Activated T-helper 1 cell treated with Interleukin-2 at 50 U/mL for 16 hours (primary cell): ENCODE measurements around the gene RMI2.

ENCODE experiments used
- DNase-seq: peaks from one replicate; pipeline ENCODE4 v3.0.0-alpha.2; 2020; ENCODE audit warnings: low read depth

The RMI2 gene

DNA sequence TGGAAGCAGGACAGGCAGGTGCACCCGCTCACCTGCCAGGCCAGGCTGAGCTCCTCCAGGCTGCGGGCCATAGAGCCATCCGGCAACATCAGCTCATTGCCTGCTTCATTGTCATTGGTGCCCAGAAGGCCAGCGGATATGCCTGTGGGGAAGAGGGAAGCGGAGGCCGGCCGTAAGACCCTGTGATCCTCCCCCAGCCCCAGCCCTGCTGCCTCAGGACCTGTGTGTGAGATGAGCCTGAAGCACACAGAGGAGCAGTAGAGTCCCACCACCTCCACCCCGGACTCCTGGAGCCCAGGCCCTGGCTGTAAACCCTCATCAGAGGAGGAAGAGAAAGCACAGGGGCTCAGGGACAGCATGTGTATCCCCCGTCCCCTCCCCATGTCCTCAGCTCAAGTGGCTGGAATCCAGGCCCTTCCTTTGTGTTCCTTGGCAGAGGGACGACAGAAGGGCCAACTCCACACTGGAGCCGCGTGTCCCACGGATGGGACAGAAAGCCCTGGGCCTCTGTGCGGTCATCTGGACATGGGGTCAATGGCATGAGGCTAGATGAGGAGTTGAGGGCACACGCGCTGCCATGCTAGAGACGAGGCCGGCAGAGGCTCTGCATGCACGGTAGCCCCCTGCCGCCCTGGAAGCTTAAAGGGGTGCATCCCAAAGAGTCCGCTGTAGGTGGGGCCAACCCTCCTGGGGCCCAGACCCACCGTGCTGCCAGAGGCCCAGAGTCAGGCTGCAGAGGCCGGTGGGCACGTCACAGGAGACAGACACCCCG lies 39.1 kb downstream of the RMI2 start:
- DNase-seq = no peak

DNA sequence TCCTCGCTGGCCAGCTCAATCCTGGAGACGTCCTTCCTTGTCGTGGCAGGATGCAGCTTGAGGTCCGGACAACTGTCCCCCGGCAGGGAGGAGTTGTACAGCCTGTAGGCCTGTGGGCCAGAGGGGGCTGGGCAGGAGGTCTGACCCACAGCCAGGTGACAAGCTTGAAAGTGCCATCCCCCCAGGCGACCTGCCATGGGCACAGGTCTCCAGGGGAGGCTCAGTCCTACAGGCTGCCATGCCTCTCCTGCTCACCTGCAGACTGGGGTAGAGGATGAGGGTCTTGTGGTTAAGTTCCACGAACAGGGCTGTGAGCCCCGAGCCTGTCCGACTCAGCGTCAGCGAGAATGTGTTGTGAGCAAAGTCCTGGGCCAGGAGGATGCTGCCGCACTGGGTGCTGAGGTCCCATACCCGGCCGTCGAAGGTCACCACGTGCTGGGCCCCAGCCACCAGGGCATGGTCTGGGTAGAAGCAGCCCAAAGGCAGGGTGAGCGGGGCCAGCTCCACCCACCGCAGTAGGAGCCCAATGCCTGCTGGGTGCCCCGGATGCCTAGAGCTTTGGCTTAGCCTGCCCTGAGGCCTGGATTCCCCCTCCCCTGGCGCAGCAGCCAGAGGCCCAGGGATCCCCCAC lies 39.8 kb downstream of the RMI2 start:
- no peak for DNase-seq

DNA sequence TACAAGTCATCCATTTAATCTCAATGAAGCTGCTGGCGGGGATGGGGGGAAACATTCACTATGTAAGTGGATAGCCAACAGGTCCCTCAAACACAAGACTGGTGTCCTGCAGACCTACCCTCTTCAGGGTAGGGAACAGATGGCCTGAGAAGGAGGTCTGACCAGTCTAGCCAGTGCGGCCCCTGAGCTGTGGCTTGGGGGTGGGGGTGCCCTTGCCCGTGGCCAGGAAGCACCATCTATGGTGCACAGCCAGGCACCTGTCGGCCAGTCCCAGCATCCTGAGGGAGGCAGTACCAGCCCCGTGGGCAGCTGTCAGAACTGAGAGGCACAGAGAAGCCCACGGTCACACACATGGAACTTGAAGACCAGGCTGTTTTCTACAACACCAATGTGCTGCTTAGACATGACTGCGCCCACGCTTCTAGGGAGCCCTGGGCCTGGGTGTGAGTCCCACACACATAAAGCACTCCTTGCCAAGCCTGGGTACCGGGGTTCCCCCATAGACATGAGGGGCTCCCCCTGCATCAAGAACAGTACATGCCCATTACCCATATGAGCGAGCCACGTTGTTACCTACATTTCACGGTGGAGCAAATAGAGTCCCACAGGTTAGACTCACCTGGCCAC lies 40.9 kb downstream of the RMI2 start:
- no peak for DNase-seq

DNA sequence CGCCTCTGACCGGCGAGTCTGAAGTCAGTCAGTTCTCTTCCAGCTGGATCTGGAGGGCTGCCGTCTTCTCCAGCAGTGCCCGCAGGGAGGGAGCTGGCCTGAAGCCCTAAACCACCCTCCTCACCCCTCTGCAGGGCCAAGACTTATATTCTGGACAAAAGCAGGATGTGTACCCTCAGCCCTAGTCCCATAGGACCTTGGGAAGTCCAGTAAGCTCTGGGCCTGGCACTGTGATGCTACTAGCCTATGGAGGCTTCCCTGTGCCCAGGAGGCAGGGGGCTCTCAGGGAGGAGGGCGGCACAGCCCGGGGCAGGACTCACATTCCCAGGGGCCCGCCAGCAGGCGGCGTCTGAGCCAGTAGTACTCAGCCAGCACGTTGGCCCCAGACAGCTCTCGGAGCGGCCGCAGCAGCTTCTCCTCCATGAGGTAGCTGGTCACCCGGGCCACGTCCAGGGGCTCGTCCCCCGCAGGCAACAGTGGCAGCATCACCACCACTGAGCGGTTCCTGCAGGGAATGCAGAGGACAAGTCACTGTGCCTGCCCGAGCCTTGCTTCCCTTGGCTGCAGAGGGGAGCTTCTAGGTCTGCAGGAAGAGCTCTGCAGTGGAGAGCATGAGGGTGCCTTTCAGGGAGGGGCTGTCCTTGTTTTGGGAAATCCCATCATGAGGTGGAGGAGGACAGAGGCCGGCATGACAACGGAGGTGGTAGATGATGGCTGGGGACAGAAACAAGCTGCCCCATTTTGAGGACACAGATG lies 41.7 kb downstream of the RMI2 start:
- no peak for DNase-seq

DNA sequence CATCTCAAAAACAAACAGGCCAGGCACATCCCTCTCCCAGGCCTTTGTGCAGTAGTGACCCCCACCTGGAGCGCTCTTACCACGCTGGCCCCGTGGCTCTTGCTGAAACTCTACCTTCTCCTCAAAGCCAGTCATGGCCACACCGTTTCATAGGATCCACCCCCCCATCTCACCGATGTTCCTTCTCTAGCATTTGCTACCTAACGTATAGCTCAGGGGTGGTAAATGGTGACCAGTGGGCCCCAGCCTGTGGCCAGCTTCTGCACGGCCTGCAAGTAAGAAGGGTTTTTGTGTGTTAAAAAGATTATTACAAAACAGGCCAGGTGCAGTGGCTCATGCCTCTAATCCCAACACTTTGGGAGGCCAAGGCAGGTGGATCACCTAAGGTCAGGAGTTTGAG lies 43.8 kb downstream of the RMI2 start:
- no peak for DNase-seq

DNA sequence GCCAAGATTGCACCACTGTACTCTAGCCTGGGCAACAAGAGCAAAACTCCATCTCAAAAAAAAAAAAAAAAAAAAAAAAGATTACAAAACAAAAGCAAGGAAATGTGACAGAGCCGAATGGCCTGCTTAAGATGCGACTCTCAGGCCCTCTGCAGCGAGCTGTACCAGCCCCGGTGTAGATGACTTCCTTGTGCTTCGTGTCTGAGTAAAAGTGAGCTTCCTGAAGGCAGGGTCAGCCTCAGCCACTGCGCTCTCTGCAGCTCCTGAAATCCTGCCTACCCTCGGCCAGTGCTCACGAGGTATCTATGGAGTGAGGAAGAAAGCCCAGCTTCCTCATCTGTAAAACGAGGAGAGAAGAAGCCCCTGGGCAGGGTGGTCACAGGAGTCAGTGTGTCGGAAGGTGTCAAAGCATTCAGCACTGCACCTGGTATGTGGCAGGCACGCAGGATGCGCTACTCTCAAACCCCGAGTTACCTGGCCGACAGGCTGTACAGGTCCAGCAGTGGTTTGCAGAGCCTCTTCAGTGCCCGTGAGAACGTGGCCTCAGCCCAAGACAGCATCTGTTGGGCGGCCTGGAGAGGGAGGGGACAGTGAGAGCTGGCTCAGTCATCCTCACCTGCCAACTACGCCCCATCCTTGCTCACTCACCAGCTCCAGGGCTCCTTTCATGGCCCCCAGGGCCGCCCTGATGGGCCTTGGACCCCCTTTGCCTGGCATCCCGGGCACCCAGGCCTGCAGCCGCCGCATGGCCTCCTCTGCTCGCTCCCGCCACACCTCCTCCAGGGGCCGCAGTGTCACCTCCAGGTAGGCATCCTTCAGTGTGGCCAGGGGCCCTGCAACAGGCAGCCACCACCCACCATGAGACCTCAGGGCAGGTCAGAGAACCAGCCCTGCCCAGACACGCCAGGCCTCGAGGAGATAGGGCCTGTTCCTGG lies 44.6 kb downstream of the RMI2 start:
- no peak for DNase-seq

DNA sequence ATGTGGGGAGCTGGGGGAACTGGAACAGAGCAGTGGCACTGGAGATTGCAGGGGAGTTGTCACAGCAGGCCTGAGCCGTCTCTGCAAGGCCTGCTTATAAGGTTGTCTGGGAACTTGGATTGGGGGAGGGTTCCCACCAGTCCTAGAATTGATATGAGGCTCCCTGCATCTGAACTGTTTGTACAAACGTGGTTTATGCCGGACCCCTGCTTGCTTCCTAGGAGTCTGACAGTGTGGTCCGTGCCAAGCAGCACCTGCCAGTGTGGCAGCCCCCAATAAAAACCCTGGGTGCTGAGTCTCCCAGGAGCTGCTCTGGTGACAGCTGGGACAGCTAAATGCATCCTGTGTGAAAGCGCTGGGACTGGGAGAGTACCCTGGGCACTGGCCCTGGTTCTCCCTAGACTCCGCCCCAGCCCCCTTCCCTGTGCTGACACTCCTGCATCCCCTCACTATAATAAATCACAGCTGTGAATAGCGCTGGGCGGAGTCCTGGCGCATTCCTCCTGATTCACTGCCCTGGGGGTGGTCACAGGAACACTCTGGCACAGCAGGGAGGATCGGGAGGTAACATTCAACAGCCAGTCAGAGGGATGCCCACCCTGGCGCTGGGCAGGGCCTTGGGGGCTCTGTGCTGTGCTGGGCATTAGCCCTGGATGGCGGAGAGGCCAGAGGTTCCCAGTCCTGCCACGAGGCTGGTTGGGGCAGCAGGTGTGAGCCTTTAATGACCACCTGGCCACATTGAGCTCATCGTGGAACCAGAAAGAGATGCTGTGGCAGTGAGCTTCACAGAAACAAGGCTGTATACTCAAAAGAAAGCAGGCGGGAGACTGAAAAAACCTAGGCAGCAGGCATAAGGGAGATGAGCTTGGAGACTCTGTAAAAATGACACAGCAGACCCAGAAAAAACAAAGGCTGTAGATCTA lies 45.6 kb downstream of the RMI2 start:
- no peak for DNase-seq

DNA sequence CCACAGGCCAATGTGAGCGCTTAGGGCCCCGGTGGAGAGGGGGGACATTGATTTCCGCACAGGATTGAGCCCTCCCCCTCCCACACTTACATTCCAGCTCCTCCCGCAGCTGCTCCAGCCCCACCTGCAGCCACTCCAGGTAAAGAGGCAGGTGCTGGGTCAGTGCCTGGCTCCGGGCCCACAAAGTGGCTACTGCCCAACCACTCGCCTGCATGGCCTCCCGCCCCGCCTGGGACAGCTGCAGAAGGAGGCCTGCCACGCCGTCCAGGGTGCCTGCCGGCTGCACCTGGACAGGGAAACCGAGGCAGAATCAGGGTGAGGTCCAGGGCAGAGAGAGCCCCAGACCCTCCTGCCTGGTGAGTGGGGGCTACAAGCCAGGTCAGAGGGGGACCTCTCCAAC lies 46.3 kb downstream of the RMI2 start:
- no peak for DNase-seq

DNA sequence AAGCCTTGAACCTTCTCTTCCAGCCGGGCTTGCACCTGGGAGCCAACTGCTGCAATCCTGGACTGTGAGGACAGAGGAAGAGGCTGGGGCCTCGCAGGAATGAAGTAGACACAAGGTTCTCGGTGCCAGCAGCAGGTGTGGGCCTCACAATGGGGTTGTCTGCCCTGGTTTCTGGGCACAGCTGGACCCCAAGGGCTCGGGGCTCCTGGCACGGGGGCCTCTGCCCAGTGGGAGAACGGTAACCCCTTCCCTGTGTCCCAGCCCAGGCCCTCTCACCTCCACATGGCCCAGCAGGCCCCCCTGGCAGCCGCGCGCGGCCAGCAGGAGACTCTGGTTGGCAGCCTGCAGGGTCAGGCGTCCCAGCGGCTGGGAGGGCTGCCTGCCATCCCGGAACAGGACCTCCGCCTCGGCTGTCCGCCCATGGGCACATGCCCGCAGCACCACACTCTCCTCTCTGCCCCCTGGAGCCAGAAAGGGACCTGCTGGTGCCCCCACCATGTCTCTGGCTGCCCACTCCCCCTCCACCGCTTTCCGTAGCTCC lies 46.9 kb downstream of the RMI2 start:
- no peak for DNase-seq

DNA sequence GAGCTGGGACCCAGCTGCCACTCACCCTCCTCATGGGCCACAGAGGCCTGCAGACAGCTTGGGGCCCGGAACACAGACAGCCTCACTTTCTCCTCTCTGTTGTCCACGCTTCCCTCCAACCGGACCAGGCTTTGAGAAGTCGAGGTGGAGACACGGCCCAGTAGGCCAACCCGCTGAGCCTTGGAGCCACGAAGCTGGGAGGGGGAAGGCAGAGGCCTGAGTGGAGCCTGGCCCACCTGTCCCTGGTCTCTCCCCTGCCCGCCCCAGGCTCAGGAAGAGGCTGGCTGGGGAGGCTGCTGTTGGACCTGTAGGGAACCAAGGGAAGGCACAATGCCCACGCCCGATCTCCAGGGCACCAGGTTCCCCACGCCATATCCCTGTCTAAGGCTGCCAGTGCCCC lies 48.1 kb downstream of the RMI2 start:
- no peak for DNase-seq

DNA sequence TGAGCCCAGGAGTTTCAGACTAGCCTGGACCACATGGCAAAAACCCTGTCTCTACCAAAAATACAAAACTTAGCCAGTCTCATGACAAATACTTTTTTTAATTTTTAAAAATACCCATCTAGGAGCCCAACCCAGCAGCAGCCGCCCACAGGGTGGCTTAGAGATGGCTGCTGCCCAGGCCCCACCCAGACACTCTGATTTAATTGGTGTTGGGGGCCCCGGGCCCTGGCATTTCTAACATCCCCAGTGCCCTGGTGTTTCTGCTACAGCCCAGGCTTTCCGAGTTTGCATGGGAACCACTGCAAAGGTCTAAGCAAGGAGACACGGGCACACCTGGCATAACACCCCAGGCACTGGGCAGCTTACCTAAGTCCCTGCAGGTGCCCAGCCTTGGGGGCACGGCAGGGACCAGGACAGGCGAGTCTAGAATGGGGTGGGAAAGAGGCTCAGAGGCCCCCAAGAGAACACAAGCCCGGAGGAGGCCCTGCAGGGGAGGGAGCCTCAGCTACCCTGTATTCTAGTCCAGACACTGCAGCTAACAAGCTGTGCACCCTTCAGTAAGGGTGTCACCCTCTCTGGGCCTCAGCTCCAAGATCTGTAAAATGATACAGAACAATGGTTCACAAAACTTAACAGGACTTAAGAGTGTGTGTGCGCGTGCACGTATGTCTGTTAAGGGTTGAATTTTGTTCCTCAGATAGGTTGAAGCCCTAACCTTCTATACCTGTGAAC lies 48.8 kb downstream of the RMI2 start:
- DNase-seq = no peak

DNA sequence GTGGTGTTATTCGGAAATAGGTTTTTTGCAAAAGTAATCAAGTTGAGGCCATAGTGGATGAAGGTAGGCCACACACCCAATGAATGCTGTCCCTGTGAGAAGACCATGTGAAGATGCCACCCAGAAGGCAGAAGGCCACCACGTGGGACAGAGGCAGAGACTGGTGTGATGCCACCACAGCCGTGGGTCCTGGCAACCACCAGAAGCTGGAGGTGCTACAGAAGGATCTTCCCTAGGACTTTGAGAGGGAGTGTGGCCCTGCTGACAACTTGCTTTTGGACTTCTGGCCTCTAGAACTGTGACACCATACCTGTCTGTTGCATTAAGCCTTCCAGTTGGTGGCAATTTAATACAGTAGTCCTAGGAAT lies 49.3 kb downstream of the RMI2 start:
- no peak for DNase-seq

DNA sequence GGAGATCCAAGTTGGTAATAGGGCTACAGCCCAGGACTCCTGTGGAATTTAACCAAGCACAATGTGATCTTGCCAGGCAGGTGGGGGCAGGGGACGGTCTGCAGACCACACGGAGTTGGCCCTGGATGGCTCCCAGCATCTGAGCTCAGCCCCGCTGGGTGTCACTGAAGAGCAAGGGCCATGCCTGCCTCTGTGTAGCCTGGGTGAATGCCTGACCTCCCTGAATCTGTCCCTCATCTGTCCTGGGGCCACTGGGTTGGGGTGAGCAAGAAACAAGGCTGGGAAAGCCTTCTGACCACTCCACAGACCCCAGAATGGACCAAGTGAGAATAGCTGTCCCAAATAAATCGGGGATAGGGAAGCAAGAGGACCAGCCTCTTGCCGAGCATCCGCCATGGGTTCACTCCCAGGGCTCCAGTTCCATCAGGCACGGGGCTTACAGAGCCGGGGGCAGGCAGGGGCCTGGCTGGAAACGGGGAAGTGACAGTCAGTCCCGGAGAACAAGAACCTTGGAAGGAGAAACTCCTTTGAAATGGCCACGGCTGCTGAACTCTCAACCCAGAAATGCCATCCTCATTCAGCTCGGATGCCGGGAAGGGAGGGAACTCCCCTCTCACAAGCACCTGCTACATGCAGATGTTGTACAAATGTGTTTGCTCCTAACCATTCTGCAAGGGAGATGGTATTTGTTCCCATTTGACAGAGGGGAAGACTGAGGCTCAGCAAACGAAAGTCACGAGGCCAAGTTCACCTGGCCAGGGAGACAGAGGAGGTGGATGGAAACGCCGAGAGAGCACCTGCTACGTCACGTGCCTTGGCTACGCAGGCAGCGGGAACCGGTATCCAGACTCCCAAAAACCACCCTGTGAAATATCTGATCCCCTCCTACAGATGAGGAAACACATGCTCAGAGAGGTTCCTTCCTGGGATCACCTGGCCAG lies 50.0 kb downstream of the RMI2 start:
- DNase-seq = no peak

DNA sequence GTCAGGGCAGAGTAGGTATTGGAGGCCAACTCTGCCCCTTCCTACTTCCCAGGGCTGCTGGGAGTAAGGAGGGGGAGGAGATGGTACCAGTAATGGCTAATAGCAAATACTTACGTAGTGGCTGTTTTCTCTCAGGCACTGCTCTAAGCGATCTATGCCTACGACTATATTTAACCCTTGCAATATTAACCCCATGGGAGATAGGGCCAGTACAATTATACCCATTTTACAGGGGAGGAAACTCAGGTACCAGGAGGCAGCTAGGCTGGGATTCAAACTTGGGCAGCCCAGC lies 50.6 kb downstream of the RMI2 start:
- no peak for DNase-seq

DNA sequence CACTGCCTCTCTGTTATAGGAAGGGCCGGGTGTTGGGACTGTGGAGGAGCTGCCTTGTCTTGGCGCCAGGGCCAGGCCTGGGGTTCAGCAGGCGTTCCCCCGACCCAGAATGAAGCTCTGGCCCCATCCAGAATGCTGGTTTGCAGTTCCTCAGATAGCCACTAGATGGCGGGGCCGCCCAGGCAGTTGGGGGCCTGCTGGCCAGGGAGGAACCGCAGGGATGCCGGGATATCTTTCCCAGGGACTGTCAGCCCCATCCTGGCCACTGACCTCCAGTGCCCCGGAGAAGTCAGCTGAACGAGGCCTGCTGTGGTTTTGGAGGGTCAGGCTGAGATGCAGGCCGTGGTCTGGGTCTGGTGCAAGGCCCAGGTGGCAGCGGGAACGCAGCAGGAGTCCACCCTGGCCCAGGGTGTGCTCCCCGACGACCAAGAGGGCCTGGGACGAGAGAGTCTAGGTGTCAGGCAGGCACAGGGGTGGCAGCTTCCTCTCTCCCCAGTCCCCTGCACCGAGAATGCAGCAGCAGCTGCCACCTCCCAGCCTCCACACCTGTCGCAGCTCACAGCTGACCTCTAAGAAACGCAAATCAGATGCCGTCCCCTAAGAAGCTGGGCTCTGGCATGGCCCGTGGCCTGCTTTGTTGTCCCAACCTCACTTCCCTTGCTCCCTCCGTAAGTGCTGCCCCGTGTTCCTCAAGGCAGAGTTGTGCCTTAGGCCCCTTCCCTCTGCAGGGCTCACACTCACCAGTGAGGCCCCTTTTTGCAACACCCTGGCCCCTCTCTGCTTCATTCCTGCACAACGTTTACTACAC lies 51.2 kb downstream of the RMI2 start:
- peak; percentile 39 for DNase-seq

DNA sequence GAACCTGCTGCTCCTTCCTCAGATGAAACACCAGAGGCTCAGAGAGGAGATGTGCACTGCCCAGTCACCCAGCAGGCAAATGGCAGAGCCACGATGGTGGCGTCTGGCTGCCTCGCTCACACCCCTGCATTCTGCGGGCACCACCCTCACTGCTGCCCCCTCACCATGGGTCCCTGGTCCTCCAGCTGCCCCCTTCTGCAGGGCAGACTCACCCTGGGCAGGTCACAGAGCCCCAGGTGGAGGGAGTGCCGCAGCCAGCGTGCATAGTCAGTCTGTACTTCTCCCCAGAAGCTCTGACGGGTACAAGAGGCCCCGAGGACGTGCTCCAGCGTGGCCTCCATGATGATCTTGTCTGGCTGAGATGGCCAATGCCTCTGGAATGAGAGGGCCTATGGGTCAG lies 52.9 kb downstream of the RMI2 start:
- DNase-seq = no peak

DNA sequence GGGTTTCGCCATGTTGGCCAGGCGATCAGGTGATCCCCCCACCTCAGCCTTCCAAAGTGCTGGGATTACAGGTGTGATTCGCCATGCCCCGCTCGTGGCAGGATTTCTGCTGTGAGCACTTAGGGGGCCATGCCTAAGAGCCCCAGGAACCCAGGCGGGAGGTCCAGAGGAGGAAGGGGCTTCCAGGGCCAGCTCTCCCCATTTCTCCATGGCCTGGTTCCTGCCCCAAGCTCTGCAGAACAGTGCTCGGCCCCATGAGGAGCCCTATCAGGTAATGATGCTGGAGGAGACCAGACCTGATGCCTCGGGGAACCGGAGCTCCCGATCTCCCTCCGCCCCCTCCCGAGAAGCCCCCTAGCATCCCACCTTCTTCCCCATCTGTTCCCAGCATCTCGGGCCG lies 53.6 kb downstream of the RMI2 start:
- no peak for DNase-seq
